HUES48 (cell line): ENCODE results near the gene MEG3.

ENCODE experiments used
- H3K27ac ChIP-seq: one replicate; pipeline ENCODE4 v1.7.0; 2013; ENCODE audit warnings: low read depth, low read length, inconsistent platforms
- H3K27me3 ChIP-seq: 2 replicates; pipeline ENCODE4 v1.6.1; 2013; ENCODE audit warnings: mild to moderate bottlenecking, low read length; ENCODE audit not compliant: control insufficient read depth, insufficient read depth
- H3K36me3 ChIP-seq: 2 replicates; pipeline ENCODE4 v1.6.1; 2013; ENCODE audit warnings: low read length; ENCODE audit not compliant: control insufficient read depth, insufficient read depth
- H3K4me1 ChIP-seq: 2 replicates; pipeline ENCODE4 v1.6.1; 2013; ENCODE audit warnings: mild to moderate bottlenecking, low read length; ENCODE audit not compliant: control insufficient read depth, insufficient read depth
- H3K4me3 ChIP-seq: 2 replicates; pipeline ENCODE4 v1.5.1; 2013; ENCODE audit warnings: mild to moderate bottlenecking, low read depth, low read length
- H3K9ac ChIP-seq: 2 replicates; pipeline ENCODE4 v1.6.1; 2013; ENCODE audit warnings: mild to moderate bottlenecking, low read depth, low read length, moderate library complexity
- H3K9me3 ChIP-seq: 2 replicates; pipeline ENCODE4 v1.6.1; 2013; ENCODE audit warnings: low read length; ENCODE audit not compliant: control insufficient read depth, insufficient read depth

The MEG3 gene

DNA sequence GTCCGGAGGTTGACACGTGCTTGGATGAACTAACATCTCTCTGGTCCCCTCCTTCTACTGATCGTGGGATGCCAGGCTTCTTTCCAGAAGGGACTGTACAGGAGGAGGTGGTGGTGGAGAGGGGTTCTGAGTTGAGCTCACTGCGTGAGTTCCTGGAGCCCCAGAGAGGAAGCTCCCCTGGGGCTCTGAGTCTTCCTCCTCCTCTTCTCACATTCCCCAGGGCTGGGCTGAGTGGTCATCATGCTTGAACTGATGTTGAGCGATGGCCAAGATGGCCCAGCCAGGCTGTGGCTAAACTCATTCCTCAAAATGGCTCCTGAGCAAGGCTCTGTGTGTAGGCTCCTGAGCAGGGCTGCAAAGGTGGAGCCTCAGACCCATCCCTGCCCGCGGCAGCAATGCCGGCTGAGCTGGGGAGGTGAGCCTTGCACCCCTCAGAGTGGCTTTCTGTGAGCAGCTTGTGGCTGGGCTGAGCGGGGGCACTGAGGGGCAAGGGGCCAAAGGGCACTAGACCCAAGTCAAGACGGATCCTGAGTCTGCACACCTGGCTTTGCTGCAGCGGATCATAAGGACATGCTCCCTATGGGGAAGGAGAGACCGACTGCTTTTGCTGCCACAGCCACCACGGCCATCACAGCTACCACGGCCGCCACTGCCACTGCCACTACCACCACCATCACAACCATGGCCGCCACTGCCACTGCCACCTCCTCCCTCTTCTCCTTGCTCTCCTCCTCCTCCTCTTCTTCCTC is 35.4 kb downstream of the MEG3 start:
- H3K9me3 ChIP-seq, result peaks cover 4% of the 10 kb centered on the region; the same call in 1 of the 2 replicates
- H3K27ac ChIP-seq, result no peak overlapping the region
- peaks cover 22% of the 10 kb centered on the region for H3K36me3 ChIP-seq
- no peaks in the 10 kb centered on the region for H3K4me1 ChIP-seq
- no peak overlapping the region for H3K9ac ChIP-seq
- no peaks in the 10 kb centered on the region for H3K27me3 ChIP-seq
- no peak overlapping the region for H3K4me3 ChIP-seq

DNA sequence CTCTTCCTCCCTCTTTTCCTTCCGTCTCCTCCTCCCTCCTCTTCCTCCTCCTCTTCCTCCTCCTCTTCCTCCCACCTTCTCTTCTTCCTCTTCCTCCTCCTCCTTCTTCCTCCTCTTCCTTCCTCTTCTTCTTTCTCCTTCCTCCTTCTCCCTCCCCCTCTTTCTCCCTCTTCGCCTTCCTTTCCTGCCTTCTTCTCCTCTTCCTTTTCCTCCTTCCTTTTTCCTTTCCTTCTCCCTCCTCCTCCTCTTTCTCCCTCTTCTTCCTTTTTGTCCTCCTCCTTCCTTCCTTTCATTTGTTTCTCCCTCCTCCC is 36.0 kb downstream of the MEG3 start:
- no peaks in the 10 kb centered on the region for H3K4me1 ChIP-seq
- no peaks in the 10 kb centered on the region for H3K27me3 ChIP-seq
- H3K9ac ChIP-seq, result no peak overlapping the region
- H3K27ac ChIP-seq, result no peak overlapping the region
- H3K4me3 ChIP-seq, result no peak overlapping the region
- peaks cover 4% of the 10 kb centered on the region; the same call in 1 of the 2 replicates for H3K9me3 ChIP-seq
- H3K36me3 ChIP-seq, result peaks cover 22% of the 10 kb centered on the region

DNA sequence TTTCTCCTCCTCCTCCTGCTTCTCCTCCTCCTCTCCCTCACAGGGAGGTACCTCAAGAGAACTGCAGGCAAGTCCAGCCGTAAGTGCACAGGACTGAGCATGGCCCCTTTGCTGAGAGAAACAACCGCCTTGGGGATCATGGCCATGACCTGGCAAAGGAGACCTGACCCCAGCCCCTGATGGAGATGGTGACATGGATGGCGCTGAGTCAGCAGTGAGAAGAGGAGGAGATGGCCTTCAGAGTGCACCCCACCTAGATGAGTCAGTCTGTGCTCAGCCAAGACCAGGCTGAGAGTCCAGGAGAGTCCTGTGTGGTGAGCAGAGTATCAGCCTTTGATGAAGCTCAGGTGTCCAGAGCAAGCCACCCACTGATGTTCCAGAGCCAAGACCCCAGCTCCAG is 36.4 kb downstream of the MEG3 start:
- H3K4me3 ChIP-seq, result no peak overlapping the region
- no peaks in the 10 kb centered on the region for H3K27me3 ChIP-seq
- H3K27ac ChIP-seq, result no peak overlapping the region
- no peaks in the 10 kb centered on the region for H3K4me1 ChIP-seq
- peaks cover 22% of the 10 kb centered on the region for H3K36me3 ChIP-seq
- peaks cover 4% of the 10 kb centered on the region; the same call in 1 of the 2 replicates for H3K9me3 ChIP-seq
- no peak overlapping the region for H3K9ac ChIP-seq

DNA sequence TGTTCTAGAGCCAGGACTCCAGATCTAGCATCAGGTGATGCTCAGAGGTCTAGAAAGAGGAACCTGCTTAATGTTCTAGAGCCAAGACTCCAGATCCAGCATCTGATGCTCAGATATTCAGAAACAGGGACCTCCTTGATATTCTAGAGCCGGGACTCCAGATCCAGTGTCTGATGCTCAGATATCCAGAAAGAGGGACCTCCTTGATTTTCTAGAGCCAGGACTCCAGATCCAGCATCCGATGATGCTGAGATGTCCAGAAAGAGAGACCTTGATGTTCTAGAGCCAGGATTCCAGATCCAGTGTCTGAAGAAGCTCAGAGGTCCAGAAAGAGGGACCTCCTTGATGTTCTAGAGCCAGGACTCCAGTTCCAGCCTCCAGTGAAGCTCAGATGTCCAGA is 36.9 kb downstream of the MEG3 start:
- H3K9me3 ChIP-seq, result peaks cover 4% of the 10 kb centered on the region; the same call in 1 of the 2 replicates
- H3K4me1 ChIP-seq, result no peaks in the 10 kb centered on the region
- H3K9ac ChIP-seq, result no peak overlapping the region
- H3K4me3 ChIP-seq, result no peak overlapping the region
- H3K27ac ChIP-seq, result no peak overlapping the region
- H3K36me3 ChIP-seq, result peaks cover 22% of the 10 kb centered on the region
- no peaks in the 10 kb centered on the region for H3K27me3 ChIP-seq

DNA sequence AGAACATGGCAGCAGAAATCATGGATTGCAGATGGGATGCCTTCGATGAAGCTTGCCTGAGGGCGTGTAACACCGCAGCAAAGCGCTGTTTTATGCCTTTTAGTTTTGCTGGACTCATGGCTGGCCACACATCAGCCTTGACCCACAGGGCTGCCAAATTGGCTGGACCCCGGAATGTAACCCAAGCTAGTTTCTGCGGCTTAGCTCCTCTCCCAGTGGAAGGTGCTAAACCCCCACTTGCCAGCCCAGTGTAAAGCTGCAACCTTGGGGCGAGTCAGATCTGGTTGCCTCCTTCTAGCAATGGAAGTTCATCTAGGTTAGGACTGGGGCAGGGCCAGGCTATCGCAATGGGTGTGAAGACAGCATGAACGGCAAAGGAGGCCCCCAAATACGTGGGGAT is 38.3 kb downstream of the MEG3 start:
- Histone ChIP-seq H3K4me1 (no peaks in the 10 kb centered on the region), H3K4me3 (no peak overlapping the region), H3K27me3 (no peaks in the 10 kb centered on the region), H3K9me3 (peaks cover 4% of the 10 kb centered on the region; the same call in 1 of the 2 replicates), H3K36me3 (peaks cover 22% of the 10 kb centered on the region), H3K27ac (no peak overlapping the region), H3K9ac (no peak overlapping the region)

DNA sequence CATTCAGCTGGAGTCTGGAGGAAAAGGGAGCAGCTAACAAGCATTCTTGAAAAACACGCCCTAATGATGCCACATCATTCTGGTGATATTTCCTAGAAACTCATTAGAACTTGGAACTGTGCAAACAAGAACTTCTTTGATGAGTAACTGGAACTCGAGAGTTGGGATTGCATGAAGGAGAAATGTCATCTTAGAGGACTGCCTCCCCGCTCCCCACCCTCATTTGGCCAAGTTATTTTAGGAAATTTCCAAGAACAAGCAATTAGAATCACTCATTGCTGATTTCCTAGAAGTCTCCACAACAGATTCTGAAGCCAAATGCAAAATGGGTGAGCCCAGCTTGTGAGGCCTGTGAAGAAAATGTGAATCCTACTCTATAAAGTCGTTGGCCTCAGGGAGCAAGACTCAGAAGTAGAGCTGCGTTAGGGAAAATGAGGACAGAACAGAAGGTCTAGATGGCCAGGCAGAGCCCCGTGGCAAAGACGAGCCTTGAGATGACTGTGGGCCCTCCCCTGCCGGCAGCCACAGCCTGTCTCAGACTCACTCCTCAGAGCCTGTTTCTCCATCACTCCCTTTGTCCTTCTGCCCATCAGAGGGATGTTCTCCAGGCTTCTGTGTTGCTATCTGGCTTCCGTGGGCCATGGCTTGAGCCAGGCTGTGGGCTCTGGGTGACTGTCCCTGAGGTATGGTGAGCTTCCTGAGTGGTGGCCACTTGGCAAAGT is 39.2 kb downstream of the MEG3 start:
- no peak overlapping the region for H3K27ac ChIP-seq
- H3K9me3 ChIP-seq, result peaks cover 4% of the 10 kb centered on the region; the same call in 1 of the 2 replicates
- H3K4me1 ChIP-seq, result no peaks in the 10 kb centered on the region
- peaks cover 22% of the 10 kb centered on the region for H3K36me3 ChIP-seq
- H3K4me3 ChIP-seq, result no peak overlapping the region
- H3K27me3 ChIP-seq, result no peaks in the 10 kb centered on the region
- no peak overlapping the region for H3K9ac ChIP-seq

DNA sequence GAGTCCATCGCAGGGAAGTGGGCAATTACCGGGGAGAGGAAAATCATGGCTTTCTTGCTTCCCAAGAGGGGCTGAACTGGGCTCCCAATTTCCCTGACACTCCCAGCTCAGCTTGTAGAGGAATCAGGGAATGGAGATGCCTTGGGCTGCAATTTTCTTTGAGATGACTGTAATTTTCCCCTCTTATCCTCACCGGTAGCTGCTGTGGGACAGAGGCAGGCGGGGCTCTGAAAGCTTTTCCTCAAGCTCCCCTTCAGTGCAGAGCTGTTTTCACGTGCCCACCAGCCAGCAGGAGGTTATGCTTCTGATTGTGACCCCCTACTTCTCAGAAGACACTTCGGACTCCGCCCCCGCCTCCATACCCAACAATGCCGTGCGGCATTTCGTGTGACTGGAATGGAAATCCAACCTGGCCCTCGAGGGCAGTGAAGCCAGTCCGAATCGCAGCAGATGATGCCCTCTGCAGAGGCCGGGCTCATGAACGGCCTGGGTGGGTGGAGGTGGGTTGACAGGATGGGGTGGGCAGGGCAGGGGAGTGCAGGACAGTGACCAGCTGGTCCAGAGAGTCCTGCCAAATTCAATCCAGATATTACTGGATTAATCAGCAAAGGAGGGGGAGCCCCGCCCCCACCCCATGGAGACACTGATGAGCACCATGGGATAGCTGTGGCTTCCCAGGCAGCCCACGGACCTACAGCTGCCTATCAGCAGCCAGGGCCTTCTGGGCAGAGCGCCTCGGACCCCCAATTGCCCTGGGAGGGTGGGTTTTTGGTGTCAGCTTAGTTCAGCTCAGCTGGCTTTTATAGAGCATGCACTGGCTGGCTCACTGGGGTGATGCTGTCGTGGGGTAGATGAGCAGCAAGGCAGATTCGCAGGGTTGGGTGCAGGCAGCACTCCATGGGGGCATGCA is 40.0 kb downstream of the MEG3 start:
- no peaks in the 10 kb centered on the region for H3K4me1 ChIP-seq
- no peak overlapping the region for H3K27ac ChIP-seq
- no peak overlapping the region for H3K4me3 ChIP-seq
- H3K36me3 ChIP-seq, result peaks cover 22% of the 10 kb centered on the region
- H3K9me3 ChIP-seq, result peaks cover 4% of the 10 kb centered on the region; the same call in 1 of the 2 replicates
- no peak overlapping the region for H3K9ac ChIP-seq
- no peaks in the 10 kb centered on the region for H3K27me3 ChIP-seq

DNA sequence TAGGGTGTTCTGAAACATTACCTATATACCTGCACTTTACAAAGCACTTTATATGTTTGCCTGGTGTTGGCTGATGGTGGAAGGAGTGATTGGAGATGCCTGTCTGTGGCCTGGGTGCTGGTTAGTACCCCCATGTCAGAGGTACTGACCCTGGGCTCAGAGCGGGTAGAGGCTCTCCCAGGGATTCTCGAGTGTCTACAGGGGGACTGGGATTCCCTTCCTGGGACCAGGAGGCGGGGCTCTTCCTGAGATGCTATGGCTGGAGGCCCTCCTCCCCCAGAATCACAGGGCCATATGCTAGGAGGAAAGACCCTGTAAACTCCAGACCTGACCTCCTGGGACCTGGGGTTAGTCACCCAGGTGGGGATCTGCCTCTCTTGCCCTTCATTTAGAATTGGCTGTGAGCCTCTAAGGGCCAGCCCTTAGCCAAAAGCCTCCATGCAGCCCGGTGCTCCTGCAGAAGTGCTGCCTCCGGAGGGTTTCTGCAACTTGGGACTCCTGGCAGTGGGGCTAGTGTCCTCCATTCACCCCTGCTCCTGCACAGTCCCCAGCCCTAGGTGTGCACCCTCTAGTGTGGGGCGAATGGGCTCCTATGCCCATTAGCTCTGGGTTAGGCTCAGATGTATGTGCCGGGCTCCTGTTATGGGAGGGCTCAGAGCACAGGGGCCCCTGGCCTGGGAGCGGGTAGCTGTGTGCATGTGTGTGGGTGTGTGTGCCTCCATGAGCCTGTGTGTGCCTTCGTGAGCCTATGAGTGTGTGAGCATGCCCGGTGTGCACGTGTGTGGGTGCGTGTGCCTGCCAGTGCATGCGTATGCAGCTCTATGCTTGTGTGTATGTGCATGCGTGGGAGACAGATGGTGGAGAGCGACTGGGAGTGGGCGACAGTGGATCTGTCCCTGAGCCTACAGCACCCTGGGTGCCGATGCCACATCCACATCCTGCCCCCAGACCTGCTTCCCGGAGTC is 41.0 kb downstream of the MEG3 start:
- H3K9me3 ChIP-seq, result peaks cover 4% of the 10 kb centered on the region; the same call in 1 of the 2 replicates

DNA sequence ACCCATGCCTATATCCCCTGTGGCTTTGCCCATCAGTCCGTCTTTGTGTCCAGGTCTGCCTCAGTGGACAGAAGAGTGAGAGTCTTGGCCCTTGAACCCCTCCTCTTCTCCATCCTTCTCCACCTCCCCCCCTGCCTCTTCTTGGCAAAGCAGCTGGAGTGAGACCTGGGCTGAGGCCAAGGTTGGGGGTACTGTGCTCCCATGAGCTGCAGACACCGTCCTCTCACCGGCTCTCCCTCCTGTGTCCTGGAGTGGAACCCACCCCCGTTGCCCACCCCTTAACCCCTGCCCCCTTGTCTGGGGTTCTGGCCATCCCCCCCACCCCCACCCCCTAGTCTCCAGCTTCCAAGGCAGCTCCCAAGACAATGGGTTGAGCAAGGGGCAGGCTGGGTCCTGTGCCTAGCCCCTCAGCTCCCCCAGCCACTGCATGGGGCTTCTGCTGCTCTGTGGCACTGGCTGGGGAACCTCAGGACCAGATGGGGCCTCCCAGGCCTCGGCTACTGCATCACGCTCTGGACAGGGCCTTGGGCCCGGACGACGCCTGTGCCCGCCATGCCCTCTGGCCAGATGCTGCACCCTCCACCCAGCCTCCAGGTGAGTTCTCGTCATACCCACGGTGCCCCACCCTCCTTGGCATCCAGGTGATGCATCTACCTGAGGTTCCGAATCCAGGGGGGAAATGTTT is 41.9 kb downstream of the MEG3 start:
- Histone ChIP-seq H3K27me3 (no peaks in the 10 kb centered on the region), H3K9me3 (peaks cover 4% of the 10 kb centered on the region), H3K4me3 (no peak overlapping the region), H3K4me1 (no peaks in the 10 kb centered on the region), H3K27ac (no peak overlapping the region), H3K9ac (no peak overlapping the region), H3K36me3 (peaks cover 20% of the 10 kb centered on the region; the same call in 1 of the 2 replicates)

More for the DNA sequence above, 41.0 kb downstream of the MEG3 start:
- H3K9ac ChIP-seq, result no peak overlapping the region
- H3K4me1 ChIP-seq, result no peaks in the 10 kb centered on the region
- H3K27me3 ChIP-seq, result no peaks in the 10 kb centered on the region
- no peak overlapping the region for H3K4me3 ChIP-seq
- H3K27ac ChIP-seq, result no peak overlapping the region
- H3K36me3 ChIP-seq, result peaks cover 20% of the 10 kb centered on the region; the same call in 1 of the 2 replicates
